ENCODE data around the gene EPPIN. TPM values are rescaled to one million over a fixed set of nuclear protein-coding genes. Genes with fewer than 3 reads are reported as not detected.

The EPPIN gene
- total RNA-seq, 1 experiment from 2014 or later, result not detected

GRCh38 chr20:45501600-45501999 is 45.6 kb downstream of the EPPIN start:
- no peak for TF ChIP-seq SIN3A (IDR thresholded peaks at IDR 0.05; ENCODE audit: borderline replicate concordance, insufficient read depth, low read depth, low read length)
- TF ChIP-seq CTCF (IDR thresholded peaks at IDR 0.05), result no peak
- TF ChIP-seq TCF7L2 (IDR thresholded peaks at IDR 0.05; ENCODE audit: low read depth, low read length), result no peak
- no peak for TF ChIP-seq POLR2AphosphoS5 (IDR thresholded peaks at IDR 0.05; ENCODE audit: low read depth, low read length)
- no peak for TF ChIP-seq REST (IDR thresholded peaks at IDR 0.05; ENCODE audit: insufficient read depth in 1 of 2, low read depth in 2 of 2, low read length in 1 of 2)
- no TSS peak for BruUV-seq (replicated peaks)
- no peak for DNase-seq (ENCODE audit: low read depth, low spot score)
- Histone ChIP-seq H3K27me3 (ENCODE audit: control insufficient read depth, insufficient read depth, low read length) (peaks cover 16% of the 10 kb centered on the region; the same call in 1 of the 2 replicates), H3K9me3 (ENCODE audit: control insufficient read depth, insufficient read depth, low read depth, low read length) (no peaks in the 10 kb centered on the region), H3K4me3 (ENCODE audit: low read depth in 2 of 2, low read length in 2 of 2) (no peak overlapping the region), H3K27ac (ENCODE audit: low read length) (no peak overlapping the region), H3K36me3 (ENCODE audit: control insufficient read depth, insufficient read depth, low read length) (no peaks in the 10 kb centered on the region), H3K4me1 (ENCODE audit: control insufficient read depth, insufficient read depth, low read length) (no peaks in the 10 kb centered on the region)
- ChIA-PET POLR2A (no interaction called here), CTCF (no interaction called here)
- in situ Hi-C loops (cut with HindIII; ENCODE audit: low pct_unique_long_range_greater_than_20kb, low sequenced_read_pairs) (no loop called here), intact Hi-C loops (cut with micrococcal nuclease; ENCODE audit: unreplicated experiment) (no loop called here)
- no peak for ATAC-seq

- intact Hi-C loops (cut with micrococcal nuclease; ENCODE audit: unreplicated experiment) (no loop called here), in situ Hi-C loops (cut with HindIII; ENCODE audit: low pct_unique_long_range_greater_than_20kb, low sequenced_read_pairs) (no loop called here)
- TF ChIP-seq TCF7L2 (IDR thresholded peaks at IDR 0.05; ENCODE audit: low read depth, low read length) (no peak), CTCF (IDR thresholded peaks at IDR 0.05) (no peak), SIN3A (IDR thresholded peaks at IDR 0.05; ENCODE audit: borderline replicate concordance, insufficient read depth, low read depth, low read length) (no peak), POLR2AphosphoS5 (IDR thresholded peaks at IDR 0.05; ENCODE audit: low read depth, low read length) (no peak), REST (IDR thresholded peaks at IDR 0.05; ENCODE audit: insufficient read depth in 1 of 2, low read depth in 2 of 2, low read length in 1 of 2) (no peak)
- peaks cover 15% of the 10 kb centered on the region for H3K27me3 ChIP-seq (ENCODE audit: control insufficient read depth, insufficient read depth, low read length)
- ATAC-seq, result no peak
- H3K36me3 ChIP-seq (ENCODE audit: control insufficient read depth, insufficient read depth, low read length), result no peaks in the 10 kb centered on the region
- no peaks in the 10 kb centered on the region for H3K4me1 ChIP-seq (ENCODE audit: control insufficient read depth, insufficient read depth, low read length)
- no peak overlapping the region for H3K27ac ChIP-seq (ENCODE audit: low read length)
- BruUV-seq (replicated peaks), result no TSS peak
- H3K9me3 ChIP-seq (ENCODE audit: control insufficient read depth, insufficient read depth, low read depth, low read length), result no peaks in the 10 kb centered on the region
- CTCF ChIA-PET, result interaction anchor here (0.9 kb wide), 1 partner anchor 19 kb away, joined by 4 read pairs; no protein-coding TSS in a partner anchor
- DNase-seq (ENCODE audit: low read depth, low spot score), result no peak
- no peak overlapping the region for H3K4me3 ChIP-seq (ENCODE audit: low read depth in 2 of 2, low read length in 2 of 2)
- POLR2A ChIA-PET, result no interaction called here
These were observed 47.2 kb downstream of the EPPIN start for GRCh38 chr20:45500022-45500421.

All from Panc1 (cell line).